Activated CD4-positive, alpha-beta T cell treated with anti-CD3 and anti-CD28 coated beads for 24 hours (primary cell): ENCODE data around the gene PGPEP1.
A peak's percentile ranks its signal among the peaks of the same experiment; 100 is the strongest.

ENCODE experiments used
- DNase-seq, 2 donors: peaks; one replicate each; pipeline ENCODE4 v3.0.0-alpha.2; 2020; ENCODE audit warnings: low read depth in 2 of 2

Gene PGPEP1

DNA sequence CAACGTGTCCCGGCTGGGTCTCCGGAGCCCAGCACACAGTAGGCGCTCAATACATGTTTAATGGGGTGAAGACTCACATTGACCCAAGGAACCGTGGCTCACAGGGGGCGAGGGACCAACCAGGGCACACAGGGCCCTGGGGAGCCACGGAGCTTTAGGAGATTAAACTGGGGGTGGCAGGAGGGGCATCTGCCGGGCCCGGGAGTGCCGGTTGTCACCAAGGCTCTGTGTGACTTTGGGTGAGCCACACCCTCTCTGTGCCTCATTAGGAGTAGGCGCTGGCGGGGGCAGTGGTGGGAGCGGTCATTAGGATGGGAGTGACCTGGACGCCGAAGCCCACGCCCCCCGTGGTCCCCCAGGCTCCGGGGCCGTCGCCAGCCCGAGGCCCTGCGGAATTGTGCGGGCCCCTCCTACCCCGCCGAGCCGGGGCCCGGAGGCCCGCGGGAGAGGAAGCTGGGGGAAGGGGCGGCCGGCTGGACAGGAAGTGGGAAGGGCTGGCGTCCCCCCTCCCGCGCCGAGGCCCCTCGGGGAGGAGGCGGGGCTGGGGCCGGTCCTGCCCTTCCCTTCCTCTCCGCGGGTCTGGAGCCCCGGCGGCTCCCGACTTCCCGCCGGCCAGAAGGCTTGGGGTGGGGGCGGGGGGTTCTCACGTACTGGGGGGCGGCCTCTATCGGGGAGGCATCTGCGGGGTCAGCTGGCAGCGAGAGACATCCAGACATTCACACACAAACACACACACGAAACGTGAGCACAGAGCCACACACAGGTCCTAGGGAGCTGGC, 77.0 kb downstream of the PGPEP1 start:
- DNase-seq, result no peak

DNA sequence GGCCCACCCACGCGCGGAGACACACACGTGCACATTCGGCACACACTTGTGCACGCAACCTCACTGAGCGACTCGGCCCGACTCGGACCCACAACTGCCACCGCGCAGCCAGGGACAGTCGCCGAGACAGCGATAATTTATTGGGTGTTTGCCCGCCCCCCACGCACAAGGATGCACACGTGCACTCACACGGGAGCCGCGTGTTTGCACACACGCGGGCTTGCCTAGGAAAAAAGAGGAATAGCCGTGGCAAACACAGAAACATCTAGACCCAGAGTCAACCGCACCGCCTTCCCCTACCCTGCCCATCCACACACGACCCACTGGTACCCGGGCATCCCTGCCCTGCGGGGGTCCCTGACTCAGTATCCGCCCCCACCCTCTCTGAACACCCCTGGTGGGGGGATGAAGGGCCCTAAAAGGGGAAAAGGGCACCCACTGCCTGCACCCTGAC, 77.7 kb downstream of the PGPEP1 start:
- no peak for DNase-seq

DNA sequence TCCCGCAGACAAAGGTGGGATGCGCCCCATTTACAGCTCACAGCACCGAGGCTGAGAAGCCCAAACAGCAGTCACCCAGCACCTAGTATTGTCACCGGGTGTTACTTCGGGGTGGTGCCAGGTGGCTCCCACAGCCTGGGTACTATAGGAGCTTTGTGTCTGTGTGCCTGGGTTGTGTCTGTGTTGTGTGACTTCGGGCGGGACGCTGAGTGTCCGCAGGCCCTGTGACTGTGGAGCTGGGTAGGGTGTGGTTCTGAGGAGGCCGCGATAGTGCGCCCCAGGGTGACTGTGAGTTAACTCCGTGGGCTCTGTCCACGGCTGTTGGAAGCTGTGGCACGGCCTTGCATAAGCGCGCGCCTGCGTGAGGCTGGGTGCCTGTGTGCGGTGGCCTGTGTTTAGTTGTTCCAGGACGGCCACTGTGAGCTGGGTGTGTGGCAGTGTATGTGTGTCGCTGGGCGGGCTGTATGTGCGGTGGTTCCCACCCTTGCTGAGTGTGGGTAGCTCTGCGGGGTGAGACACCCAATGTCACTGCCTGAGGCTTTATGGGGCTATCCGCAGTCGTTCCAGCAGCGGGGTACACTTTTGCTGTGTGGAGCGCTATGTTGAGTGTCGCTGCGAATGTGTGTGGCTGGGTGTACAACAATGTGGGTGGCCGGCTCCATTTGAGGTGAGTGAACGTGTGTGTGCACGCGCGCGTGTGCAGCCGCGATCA, 78.2 kb downstream of the PGPEP1 start:
- DNase-seq, result no peak

DNA sequence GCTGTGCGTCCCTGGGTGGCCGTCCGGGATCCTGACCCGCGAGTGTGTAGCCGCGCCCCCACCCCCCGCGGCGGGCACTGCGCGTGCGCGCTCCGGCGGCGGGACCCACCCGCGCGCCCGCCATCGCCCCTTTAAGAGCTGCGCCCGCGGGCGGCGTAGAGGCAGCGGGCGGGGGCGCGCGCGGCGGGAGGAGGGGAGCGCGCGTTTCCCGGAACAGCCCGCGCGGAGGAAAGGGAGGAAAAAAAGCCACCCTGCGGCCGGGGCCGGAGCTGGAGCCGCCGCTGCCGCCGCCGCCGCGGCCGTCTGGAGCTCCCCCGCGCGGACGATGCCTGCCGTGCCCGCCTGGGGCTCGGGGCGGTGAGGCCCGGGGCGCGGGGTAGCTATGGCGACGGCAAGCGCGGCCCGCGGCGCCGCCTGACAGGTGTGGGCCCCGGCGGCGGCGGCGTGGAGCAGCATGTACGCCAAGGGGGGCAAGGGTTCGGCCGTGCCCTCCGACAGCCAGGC, 78.8 kb downstream of the PGPEP1 start, which contains the start of gene SSBP4:
Gene SSBP4, plus strand, starts transcription at position 204 of the 504 bp plus-strand sequence. Its CDS starts 251 bp downstream, at position 455.
- DNase-seq, result peak in 1 of 2 donors; percentile 58
